ENCODE data around the gene SPINK2.

The SPINK2 gene

DNA sequence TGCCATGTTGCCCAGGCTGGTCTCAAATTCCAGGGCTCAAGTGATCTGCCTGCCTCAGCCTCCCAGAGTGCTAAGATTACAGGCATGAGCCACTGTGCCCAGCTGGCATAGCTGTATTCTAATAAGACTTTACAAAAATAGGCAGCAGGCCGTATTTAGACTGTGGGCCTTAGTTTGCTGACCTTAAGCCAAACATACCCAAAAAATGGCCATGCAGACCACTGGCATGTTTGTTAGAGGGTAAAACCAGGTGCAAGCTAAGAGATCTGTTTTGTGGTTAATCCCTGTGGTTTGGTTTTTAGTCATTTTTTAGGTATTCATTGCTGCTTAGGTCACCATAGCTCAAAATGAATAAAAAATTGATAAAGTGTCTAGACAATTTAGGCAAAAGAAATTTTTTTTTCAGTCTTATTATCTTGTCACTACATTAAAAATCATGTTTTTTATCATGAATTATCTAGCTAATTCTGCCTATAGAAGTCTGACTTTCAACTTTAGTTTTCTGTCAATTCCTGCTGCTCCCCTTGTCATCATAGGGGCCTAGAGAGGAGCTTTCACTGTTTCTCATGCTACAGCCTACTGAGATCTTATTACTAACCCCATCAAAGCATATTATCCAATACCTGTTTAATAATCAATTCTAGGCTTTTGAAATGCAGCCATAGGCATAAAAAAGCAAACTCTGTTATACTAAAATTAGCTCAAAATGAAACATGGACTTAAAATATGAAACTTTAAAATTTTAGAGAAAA lies 7.5 kb upstream of the SPINK2 start:
- Histone ChIP-seq H3F3A (ENCODE audit: low read depth) (no peaks in the 10 kb centered on the region), H3K79me2 (ENCODE audit: insufficient read depth, low read length) (no peaks in the 10 kb centered on the region), H3K4me3 (ENCODE audit: low read length, poor library complexity, severe bottlenecking) (no peak overlapping the region), H3K9me3 (ENCODE audit: insufficient read depth, low read depth, low read length) (peaks cover 5% of the 10 kb centered on the region; the same call in 1 of the 2 replicates), H3K4me2 (ENCODE audit: low read depth, low read length, poor library complexity, severe bottlenecking) (peak overlapping the region; percentile 51), H4K20me1 (ENCODE audit: insufficient read depth, low read length, poor library complexity, severe bottlenecking) (no peaks in the 10 kb centered on the region), H2AFZ (ENCODE audit: low read length) (no peak overlapping the region), H3K9ac (ENCODE audit: low read depth, low read length, poor library complexity, severe bottlenecking) (peak overlapping the region; percentile 23), H3K4me1 (ENCODE audit: insufficient read depth, low read length, poor library complexity, severe bottlenecking) (peaks cover 13% of the 10 kb centered on the region), H3K27me3 (ENCODE audit: insufficient read depth, low read length, poor library complexity, severe bottlenecking) (no peaks in the 10 kb centered on the region), H3K36me3 (ENCODE audit: insufficient read depth, low read length) (no peaks in the 10 kb centered on the region), H3K9me2 (replicated peaks; ENCODE audit: low read depth, low read length) (no peaks in the 10 kb centered on the region)
- TF ChIP-seq, protein P1, sequence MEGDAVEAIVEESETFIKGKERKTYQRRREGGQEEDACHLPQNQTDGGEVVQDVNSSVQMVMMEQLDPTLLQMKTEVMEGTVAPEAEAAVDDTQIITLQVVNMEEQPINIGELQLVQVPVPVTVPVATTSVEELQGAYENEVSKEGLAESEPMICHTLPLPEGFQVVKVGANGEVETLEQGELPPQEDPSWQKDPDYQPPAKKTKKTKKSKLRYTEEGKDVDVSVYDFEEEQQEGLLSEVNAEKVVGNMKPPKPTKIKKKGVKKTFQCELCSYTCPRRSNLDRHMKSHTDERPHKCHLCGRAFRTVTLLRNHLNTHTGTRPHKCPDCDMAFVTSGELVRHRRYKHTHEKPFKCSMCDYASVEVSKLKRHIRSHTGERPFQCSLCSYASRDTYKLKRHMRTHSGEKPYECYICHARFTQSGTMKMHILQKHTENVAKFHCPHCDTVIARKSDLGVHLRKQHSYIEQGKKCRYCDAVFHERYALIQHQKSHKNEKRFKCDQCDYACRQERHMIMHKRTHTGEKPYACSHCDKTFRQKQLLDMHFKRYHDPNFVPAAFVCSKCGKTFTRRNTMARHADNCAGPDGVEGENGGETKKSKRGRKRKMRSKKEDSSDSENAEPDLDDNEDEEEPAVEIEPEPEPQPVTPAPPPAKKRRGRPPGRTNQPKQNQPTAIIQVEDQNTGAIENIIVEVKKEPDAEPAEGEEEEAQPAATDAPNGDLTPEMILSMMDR (conservative IDR thresholded peaks at IDR 0.05; ENCODE audit: low read length): no peak
- no peak for TF ChIP-seq EZH2phosphoT487 (IDR thresholded peaks at IDR 0.05; ENCODE audit: borderline replicate concordance)

DNA sequence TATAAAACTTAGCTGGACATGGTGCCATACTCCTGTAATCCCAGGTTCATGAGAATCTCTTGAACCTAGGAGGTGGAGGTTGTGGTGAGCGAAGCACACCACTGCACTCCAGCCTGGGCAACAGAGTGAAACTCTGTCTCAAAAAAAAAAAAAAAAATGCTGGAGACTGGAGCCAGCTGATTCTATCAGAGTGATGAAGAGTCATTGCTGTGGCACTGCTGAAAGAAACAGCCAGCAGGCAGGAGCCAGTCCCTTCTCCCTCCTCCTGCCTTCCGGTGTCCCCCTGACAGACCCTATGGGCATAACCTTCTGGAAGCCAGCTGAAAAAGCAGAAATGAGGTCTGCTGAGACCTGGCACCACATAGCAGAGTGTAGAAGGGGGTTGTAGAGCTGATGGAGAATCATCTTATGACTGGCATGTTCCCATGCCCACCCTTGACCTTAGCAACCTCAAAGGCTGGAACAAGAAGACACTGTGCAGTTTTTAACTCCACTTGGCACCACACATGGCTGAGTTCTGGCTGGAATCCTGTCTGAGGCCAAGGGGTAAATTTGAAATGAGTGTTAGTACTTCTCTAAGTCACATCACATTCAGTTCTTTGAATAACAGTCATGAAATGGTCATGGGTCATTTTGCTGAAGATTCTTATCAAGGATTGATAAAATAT lies 2.6 kb upstream of the SPINK2 start:
- Histone ChIP-seq H2AFZ (ENCODE audit: low read length) (0 out of 2 replicates have a peak overlapping the region, but pooled peaks have one; percentile 55), H3F3A (ENCODE audit: low read depth) (no peaks in the 10 kb centered on the region), H3K79me2 (ENCODE audit: insufficient read depth, low read length) (no peaks in the 10 kb centered on the region), H3K4me1 (ENCODE audit: insufficient read depth, low read length, poor library complexity, severe bottlenecking) (peaks cover 15% of the 10 kb centered on the region), H3K9ac (ENCODE audit: low read depth, low read length, poor library complexity, severe bottlenecking) (no peak overlapping the region), H3K9me2 (replicated peaks; ENCODE audit: low read depth, low read length) (no peaks in the 10 kb centered on the region), H4K20me1 (ENCODE audit: insufficient read depth, low read length, poor library complexity, severe bottlenecking) (no peaks in the 10 kb centered on the region), H3K4me3 (ENCODE audit: low read length, poor library complexity, severe bottlenecking) (no peak overlapping the region), H3K4me2 (ENCODE audit: low read depth, low read length, poor library complexity, severe bottlenecking) (no peak overlapping the region), H3K27me3 (ENCODE audit: insufficient read depth, low read length, poor library complexity, severe bottlenecking) (no peaks in the 10 kb centered on the region), H3K36me3 (ENCODE audit: insufficient read depth, low read length) (no peaks in the 10 kb centered on the region), H3K9me3 (ENCODE audit: insufficient read depth, low read depth, low read length) (peaks cover 5% of the 10 kb centered on the region; the same call in 1 of the 2 replicates)
- TF ChIP-seq EZH2phosphoT487 (IDR thresholded peaks at IDR 0.05; ENCODE audit: borderline replicate concordance): no peak
- TF ChIP-seq, protein P1 (conservative IDR thresholded peaks at IDR 0.05; ENCODE audit: low read length): no peak

DNA sequence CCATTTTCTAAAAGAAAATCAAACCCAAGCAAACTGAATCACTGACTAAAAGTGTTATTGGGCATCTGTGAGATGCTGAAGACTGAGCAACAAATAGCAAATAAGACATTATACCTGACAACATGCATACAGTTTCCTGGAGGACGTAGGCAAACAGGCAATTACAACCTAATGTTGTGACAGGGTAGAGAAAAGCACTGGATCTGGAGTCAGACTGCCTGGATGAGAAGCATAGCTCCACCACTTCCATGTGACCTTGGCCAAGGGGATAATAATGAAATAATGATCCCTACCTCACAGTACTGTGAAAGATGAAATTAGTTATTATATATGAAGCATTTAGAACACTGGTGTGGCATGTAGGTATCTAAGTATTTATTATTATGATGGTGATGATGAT lies 2.7 kb downstream of the SPINK2 start:
- no peaks in the 10 kb centered on the region for H3K36me3 ChIP-seq (ENCODE audit: insufficient read depth, low read length)
- H4K20me1 ChIP-seq (ENCODE audit: insufficient read depth, low read length, poor library complexity, severe bottlenecking): no peaks in the 10 kb centered on the region
- peak overlapping the region; percentile 5 for H3K9ac ChIP-seq (ENCODE audit: low read depth, low read length, poor library complexity, severe bottlenecking)
- H3K9me3 ChIP-seq (ENCODE audit: insufficient read depth, low read depth, low read length): no peaks in the 10 kb centered on the region
- no peak overlapping the region for H3K4me3 ChIP-seq (ENCODE audit: low read length, poor library complexity, severe bottlenecking)
- no peaks in the 10 kb centered on the region for H3K79me2 ChIP-seq (ENCODE audit: insufficient read depth, low read length)
- H3K9me2 ChIP-seq (replicated peaks; ENCODE audit: low read depth, low read length): no peaks in the 10 kb centered on the region
- no peak overlapping the region for H3K4me2 ChIP-seq (ENCODE audit: low read depth, low read length, poor library complexity, severe bottlenecking)
- peaks cover 22% of the 10 kb centered on the region for H3K4me1 ChIP-seq (ENCODE audit: insufficient read depth, low read length, poor library complexity, severe bottlenecking)
- TF ChIP-seq EZH2phosphoT487 (IDR thresholded peaks at IDR 0.05; ENCODE audit: borderline replicate concordance): no peak
- TF ChIP-seq, protein P1 (conservative IDR thresholded peaks at IDR 0.05; ENCODE audit: low read length): no peak
- no peaks in the 10 kb centered on the region for H3K27me3 ChIP-seq (ENCODE audit: insufficient read depth, low read length, poor library complexity, severe bottlenecking)
- no peak overlapping the region for H2AFZ ChIP-seq (ENCODE audit: low read length)
- no peaks in the 10 kb centered on the region; the same call in 1 of the 2 replicates for H3F3A ChIP-seq (ENCODE audit: low read depth)

Data from Loucy (cell line).